Daoy (cell line): ENCODE measurements around the gene BPHL. TPM values are rescaled to one million over a fixed set of nuclear protein-coding genes. Genes with fewer than 3 reads are reported as not detected.
"Not testable (repeated sequence)": the region's sequence is repeated elsewhere in the genome, so short reads cannot be mapped to it uniquely, and the experiment has no call there.

Experiments used
- DNase-seq: peaks from one replicate; pipeline ENCODE4 v3.0.0-alpha.2; 2015; ENCODE audit warnings: low read depth
- total RNA-seq: library from RNA; depleted of rRNA; stranded (reverse); fragments of >200 nt; shearing (Covaris generic); gene quantifications from 2 replicates; pipeline ENCODE4 v1.2.3, GENCODE V29; 2014

Gene BPHL
- total RNA-seq, 1 experiment from 2014 or later, result 20.0 TPM

DNA sequence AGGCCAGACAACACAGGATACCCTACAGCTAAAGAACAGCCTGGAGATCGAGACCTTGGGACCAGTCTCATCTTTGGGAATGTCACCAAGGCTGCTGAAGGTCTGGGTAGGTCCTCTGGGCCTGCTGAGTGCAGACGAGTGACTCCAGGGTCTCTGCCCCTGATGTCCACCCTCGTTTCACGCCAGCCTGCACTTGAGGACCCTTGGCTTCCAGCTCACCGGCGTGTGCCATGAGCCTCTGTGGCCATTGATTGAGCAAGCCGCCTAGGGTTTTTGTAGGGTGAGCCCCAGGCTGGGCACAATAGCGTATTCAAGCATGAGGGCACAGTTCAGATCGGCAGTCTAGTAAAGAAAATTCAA is 4.3 kb downstream of the BPHL start:
- no peak for DNase-seq

DNA sequence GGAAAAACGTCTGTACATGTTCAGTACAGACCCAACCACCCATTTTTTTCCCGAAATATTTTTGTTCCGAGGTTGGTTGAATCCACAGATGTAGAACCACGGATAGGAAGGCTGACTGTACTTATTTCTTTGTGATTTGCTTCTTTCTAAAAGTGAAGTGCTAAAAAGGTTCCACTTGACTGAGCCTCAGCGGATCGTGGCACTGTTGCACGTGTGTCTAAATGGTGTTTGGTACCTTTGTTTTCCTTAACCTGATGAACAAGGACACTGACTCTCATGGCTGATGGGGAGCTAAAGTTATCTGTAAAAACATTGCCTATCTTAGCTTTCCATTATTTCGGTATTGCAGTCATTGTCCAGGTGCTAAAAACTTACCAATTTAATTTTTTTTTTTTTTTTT is 6.2 kb downstream of the BPHL start:
- DNase-seq, result no peak

DNA sequence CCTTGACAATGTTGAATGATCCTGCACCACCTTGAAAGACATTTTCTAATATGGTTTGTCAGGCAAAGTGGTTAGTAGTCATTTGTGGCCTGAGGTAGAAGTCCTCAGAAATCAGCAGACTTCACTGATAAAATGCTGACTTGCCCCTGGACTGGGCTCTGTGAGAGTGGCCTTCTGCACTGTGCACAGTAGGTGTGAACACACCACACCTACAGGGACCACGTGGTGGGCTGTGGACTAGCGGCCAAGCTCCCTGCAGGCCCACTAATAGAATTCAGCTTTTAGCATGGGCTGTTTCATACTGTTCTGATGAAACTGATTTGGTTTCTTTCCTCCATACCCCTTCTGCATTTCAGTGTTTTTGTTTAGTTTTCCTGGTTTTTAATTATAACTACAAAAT is 7.3 kb downstream of the BPHL start:
- no peak for DNase-seq

DNA sequence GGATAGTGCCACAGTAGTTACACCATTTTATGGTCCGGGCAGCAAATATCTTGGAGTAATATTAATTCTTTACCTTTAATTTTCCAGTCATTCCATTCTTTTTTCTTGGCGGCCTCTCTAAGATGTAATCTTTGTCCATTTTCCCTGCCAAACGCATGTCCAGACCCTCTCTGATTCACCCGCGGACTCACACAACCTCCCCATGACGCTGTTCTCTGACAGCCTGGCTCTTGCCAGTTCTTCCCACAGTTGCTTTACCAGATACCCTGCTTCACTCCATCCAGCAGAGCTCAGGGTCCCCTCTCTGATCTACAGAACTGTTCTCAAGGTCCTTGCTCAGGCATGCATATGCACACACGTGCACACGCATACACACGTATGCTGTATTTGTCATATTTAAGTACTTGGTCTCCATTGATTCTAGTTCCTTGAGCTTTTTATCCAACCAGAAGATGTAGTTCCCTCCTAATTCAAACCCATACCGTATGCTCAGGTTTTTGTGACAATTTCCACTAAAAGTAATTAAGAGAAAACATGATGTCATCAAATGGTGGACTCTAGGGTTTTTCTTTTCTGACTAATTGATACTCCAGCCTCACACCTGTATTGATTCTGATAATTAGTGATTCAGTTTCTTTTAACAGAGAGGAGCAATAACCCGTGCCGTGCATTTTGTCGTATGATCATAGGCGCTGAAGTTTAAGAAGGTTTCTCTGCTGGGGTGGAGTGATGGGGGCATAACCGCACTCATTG is 10.0 kb downstream of the BPHL start:
- DNase-seq, result no peak

DNA sequence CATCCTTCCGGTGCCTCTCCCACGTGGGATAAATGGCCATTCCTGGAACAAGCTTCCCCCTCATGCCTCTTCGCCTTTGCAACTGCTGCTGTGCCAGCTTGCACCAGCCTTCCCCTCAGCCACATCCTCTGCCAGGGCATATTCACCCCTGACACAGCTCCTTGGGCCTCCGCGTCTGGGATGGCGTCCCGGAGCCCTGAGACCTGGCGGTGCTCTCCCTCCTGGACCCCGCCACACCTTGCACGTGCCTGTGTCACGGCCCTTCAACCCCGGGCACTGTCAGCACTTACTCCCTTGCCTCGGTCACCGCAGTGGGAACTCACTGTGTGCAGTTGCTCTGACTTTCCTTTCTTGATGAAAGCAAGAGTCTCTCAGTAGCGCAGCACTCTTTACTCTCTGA is 13.2 kb downstream of the BPHL start:
- DNase-seq, result no peak

DNA sequence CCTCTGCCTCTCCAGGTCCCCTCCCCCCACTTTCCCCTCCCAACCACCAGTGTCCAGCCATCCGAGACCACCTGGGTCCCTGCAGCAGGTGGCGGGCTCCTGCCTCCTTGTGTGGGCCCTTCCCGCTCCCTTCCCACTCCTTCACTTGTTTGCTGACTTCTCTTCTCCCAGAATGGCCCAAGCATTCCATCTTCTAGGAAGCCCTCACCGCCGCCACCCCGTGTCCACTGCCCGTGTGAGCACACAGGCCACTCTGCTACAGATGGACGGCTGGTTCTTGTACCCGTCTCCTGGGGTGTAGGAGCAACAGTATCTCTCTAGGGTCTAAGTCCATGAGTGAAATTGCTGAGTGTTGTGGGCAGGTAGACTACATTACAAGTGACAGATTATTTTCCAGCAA is 15.0 kb downstream of the BPHL start:
- no peak for DNase-seq

DNA sequence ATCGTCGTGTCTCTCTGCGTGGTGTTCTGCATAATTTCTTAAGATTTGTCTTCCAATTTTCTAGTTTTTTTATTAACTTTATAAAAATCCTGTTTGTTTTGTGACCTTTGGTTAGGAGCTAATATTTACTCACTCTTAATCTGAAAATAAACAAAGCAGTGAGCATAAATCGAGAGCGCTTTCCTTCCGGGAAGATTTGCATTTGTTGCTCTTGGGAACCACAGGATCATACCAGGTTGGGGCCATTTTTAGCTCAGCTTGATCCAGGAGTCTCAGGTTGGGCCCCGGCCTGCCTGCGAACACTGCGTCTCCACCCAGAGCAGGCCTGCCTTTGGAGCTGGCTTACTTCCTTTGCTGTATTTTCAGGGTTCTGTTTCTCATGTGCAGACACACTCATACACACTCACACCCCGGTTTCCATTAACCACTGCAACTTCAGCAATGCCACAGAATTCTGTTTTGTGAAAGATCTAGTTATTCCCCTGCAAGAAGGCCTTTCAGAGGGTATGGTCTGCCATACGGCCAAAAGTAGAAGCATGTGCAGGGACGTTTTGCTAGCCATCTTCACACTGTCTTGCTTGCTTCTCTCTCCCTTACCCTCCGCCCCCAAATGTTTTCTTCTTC is 17.3 kb downstream of the BPHL start:
- no peak for DNase-seq

DNA sequence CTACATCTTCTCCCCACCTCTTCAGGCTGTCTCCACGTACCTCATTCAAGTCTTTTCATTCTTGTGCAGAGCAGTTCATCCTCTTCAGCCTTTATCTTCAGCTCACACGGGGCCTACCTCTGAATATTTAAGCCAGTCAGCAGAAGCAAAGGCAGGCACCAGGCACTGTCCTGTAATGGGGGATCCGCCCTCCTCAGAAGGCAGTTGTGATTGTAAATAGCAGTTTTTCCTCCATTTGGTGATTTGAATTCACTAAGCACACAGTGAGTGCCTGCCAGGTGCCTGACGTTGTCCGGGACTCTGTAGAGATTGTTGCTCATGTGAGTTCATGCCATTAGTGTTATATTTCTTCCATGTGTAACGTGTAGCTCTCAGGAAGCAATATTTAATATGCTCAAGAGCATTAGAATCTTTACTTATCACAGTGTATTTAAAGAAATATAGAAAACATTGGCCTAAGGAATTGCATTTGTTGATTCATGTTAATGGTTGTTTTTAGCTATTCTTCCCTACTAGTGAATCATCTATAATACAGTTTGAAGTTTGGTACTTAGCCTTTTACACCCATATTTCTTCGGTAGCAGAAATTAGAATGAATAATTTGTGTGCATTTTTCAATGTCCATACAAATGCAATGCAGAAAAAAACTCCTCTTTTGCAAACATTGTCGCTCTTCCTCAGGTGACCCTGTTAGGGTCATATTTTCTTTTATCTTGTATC is 17.9 kb downstream of the BPHL start:
- DNase-seq, result no peak

DNA sequence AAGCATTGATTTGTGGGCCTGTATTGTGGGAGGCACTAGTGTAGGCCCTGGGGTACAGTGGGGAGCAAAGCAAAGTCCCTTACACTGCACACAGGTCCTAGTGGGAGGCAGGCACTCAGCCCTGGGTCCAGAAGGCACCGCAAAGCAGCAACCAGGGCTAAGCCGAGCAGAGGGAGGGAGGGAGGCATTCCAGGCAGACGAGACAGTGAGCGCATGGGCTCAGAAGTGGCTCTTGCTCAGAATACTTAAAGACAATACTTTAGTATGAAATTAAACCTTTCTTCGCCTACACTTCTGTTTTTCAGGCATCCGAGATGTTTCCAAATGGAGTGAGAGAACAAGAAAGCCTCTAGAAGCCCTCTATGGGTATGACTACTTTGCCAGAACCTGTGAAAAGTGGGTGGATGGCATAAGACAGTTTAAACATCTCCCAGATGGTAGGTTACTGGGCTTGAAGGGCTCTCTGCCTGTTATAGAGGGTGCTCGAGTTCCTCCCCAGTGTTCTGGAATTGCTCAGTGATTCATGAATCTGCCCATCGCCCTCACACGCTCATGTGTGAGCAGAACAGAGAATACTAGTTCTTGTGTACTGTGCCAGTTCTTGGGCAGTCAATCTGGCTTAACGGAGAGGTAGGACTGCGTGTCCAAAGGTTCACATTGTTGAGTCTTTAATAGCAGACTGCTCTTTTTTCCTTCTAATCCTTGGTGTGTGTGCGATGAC is 18.7 kb downstream of the BPHL start:
- no peak for DNase-seq

DNA sequence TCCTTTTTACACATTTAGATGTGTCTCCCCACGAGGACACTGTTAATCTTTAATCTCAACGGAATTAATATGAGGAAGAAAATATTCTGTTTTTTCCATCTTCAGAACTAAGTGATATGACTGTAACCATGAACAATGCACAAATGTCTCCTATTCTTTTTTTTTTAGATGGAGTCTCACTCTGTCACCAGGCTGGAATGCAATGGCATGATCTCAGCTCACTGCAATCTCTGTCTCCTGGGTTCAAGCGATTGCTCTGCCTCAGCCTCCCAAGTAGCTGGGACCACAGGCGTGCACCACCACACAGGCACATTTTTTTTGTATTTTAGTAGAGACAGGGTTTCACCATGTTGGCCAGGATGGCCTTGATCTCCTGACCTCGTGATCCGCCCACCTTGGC is 19.4 kb downstream of the BPHL start:
- DNase-seq, result not testable (repeated sequence)

DNA sequence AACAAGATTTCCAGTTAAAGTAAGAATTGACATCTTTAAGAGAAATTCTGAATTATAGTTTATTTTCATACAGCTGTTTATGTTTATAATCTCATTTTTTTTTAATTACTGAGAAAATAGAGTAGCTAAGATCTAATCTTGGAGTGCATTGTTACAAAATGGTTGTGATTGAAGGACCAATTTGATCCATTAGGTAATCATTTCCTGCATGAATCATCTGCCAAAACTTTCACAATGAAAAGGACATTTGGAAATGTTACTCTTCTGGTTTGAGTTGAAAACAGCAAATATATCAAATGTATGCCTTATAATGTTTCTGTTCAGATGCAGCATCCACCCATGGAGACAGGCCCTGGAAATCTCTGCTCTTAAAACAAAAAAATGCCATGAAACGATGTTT is 19.8 kb downstream of the BPHL start:
- DNase-seq, result no peak

DNA sequence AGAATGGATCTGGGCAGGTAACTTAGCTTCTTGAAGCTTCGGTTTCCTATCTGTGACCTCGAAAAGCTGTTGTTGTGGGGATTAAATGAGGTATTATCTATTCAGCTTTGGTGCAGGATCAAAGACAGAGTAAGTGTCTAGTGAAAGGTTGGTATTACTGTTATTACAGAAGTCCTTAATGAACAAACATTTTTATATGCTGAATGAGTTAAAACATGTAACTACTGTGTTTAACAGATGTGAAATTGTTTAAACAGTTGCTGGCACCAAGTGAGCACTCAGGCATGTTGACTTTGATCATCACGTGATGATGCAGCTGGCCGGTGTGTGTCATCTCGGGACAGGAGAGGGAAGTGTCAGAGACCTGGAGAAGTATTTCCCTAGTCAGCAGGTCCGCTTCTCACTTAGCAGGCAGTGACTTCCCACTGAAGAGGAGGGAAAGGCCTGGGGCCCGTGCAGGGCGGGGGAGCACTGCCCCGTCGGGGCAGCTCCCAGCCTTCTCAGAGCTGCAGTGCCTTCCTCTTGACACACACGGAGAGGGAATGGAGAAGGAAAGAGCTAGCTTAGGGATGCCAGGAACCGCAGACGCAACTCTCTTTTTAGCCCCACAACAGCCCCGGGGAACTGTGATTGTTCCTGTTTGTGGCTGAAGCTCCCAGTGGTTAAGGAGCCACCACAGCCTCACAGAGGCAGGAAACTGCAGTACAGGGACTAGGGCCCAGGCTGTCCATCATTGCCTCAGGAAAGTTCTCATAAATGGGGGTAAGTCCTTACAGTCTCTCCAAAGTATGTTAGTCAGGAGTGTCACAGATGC is 20.8 kb downstream of the BPHL start:
- peak; percentile 67 for DNase-seq

DNA sequence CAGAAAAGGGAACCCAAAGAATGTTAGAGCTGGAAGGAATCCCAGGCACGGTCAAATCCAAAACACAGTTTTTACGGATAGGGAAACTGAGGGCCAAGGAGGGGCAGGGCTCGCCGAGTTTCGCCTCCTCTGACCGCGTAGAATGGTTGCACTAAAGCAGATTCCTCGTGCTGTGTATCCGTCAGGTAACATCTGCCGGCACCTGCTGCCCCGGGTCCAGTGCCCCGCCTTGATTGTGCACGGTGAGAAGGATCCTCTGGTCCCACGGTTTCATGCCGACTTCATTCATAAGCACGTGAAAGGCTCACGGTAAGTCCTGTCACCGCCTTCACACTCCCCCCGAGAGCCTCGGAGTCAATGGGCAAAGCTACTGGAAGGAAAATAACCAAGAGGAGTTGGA is 21.7 kb downstream of the BPHL start:
- DNase-seq, result no peak

DNA sequence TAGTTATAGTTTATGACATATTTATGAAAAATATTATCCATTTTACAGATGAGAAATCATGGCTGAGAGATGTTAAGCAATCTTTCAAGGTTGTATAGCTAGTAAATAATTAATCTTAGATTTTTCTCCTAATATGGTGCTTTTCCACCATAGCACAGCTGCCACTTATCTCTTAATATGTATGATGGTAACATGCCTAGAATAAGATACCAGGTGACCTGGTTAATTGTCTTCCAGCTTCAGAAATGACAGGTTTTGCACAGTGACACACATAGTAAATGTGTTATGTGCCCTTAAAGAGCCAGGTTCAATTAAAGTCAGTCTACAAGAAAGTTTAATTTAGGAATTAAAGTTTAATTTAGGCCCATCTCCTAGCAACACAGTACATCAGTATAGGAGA is 24.0 kb downstream of the BPHL start:
- no peak for DNase-seq

DNA sequence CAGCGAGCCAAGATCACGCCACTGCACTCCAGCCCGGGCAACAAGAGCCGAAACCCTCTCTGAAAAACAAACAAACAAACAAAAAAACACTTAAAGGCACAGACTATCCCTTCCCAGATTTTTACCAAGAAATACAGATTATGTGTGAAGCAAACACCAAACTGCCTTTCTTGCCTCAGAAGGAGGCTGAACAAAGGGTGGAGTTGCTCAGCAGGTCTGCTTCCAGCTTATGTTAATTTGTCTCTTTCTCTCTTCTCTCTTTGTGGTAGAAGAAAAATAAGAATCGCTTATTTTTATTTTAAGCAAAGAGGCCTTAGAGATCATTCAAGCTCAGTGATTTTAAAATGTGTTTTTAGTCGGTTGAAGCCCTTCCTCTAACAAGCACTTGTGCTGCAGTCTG is 24.6 kb downstream of the BPHL start:
- no peak for DNase-seq

DNA sequence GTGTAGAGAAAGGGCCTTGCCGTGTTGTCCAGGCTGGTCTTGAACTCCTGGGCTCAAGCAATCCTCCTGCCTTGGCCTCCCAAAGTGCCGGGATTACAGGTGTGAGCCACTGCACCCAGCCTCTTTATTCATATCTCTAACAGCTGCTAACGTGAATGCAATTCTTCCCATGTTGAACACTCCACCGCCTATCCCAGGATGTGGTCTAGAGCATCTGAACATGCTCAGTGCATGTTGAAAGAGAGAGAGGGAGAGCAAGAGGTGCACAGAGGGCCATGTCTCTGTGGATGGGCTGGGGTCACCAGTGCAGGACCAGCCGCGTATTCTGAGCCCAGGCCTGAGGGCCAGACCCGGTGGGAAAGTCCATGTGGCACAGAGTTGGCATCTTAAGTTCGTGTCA is 26.1 kb downstream of the BPHL start:
- DNase-seq, result no peak

DNA sequence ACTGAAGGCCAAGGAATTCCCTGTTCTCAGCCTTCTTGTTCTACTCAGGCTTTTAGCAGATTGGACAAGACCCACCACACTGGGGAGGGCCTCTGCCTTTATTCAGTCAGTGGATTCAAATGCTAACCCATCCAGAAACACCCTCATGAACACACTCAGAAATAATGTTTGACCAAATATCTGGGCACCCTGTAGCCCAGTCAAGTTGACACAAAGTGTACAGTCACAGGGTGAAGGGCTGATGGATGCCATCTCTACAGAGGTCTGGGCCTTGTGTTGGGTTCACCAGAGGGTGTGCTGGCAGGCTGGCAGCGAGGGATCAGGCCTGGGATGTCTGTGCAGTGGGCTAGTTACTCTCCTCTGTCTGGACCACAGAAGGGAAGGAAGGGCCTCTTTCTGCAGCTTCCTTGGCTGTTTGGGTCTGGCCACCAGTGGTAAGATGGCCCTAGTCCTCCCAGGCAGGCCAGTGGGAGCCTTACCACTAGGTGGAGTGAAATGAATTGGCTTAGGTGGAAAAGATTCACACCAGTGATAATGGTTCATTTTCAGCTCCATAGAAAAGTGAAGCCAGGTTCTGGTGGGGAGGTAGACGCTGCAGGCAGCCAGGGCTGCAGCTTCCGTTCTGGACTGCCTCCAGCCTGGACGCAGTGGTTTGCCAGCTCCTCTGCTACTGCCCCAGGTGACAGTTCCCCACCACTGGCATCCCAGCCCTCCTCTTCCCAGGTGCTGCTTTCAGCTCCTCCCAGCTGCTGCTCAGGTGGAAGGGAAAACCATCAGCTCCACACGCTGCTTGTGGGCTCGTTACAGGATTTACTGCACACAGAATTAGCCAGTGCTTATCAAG is 29.6 kb downstream of the BPHL start:
- DNase-seq, result no peak

DNA sequence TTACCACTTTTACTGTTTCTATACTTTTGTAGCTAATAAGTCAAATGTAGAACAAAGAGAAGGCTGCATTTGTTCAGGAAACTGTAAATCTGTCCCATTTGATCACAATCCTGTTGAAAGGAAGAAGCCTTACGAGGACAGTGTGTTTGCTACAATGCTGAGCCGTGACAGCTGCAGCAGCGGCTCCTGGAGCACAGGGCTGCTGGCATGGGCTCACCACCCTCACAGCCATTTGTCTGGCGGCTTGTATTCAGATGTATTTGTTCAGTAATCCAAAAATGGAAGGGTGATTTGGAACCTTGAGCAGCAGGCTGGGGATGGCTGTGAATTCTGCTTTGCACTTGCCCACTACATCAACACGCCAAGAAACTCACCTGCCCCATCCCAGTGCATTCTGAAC is 33.2 kb downstream of the BPHL start:
- DNase-seq, result no peak

DNA sequence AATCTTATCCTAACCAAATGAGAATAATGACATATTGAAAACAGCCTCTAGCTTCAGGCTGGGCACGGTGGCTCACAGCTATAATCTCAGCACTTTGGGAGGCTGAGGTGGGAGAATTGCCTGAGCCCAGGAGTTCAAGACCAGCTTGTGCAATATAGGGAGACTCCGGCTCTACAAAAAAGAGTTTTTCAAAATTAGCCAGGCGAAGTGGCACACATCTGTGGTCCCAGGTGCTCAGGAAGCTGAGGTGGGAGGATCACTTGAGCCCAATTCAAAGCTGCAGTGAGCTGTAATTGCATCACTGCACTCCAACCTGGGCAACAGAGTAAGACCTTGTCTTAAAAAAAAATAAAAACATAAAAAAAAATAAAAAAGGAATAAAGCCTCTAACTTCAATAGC is 34.2 kb downstream of the BPHL start:
- DNase-seq, result no peak

DNA sequence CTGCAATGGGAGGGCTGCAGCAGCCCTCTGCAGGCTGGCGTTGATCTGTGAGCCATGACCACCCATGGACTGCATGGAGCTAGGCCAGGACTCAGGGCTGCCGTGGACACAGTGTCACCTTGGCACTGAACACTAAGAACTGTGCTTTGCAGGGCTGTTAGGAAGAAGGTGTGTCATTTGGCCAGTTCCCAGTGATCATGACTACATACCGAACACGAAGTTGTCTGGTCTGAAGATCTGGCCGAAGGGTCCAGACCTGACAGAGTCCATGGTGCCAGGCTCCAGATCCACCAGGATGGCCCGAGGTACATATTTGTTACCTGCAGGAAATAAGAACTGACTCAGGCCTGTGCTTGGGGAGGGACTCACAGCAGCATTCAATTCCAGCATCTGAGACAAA is 36.9 kb downstream of the BPHL start:
- DNase-seq, result not testable (repeated sequence)
